HG03060 (cell line): Measurements from ENCODE around the gene QKI.

Experiments used
- ATAC-seq: cut with Tn5 transposase; IDR thresholded peaks from one replicate; pipeline ENCODE4 v1.9.1; 2021; ENCODE audit warnings: low read depth, moderate number of reproducible peaks; ENCODE audit not compliant: unreplicated experiment

QKI gene

DNA sequence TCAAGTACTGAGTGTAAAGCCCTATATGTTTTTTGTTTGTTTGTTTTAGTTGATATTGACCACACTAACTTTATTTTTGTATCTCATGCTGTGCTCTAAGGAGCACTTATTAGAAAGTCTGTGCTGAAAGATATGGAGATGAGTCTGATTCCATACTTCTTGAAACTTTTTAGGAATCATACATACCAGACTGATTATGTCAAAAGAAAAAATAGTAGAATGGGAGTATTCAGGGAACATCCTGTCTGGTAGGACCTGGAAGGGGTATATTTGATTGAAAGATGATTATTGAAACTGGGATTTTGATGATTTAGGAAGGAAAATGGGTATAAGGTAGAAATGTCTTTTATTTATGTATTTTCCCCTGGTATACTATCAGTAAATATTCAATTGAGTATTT lies 111.4 kb downstream of the QKI start:
- no peak for ATAC-seq

DNA sequence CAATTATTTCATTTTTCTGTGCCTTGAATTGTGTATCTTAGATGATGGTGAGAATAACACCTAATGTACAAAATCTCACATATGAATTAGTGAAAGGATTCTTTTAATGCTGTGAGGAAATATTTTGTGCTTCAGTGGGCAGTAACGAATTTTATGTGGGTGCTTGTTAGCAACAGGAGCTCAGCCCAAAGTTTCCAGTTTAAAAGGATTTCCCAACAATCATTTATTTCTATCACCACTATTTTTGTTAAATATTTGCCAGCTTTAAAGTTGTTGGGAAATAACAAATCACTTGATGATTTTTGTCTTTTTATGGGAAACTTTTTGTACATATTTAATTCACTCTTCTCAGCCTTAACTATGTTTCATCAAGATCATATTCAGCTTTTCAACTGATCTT lies 111.8 kb downstream of the QKI start:
- no peak for ATAC-seq

DNA sequence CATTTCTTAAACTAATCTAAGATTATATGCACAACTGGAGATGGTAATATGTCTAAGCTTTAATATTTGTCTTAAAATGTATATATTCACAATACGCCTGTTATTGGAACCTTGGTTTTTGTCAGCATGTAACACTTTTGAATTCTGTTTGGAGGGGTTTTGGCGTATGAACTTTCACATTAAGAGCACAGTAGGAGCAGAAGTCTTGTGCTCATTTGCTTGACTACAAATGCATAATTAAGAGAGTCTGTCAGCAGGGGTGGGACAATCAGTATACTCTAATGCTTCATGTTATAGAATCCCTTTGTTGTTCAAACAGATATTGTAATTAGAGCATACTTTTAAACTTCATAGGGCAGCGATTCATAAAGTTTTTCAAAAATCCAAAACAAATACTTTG lies 112.8 kb downstream of the QKI start:
- no peak for ATAC-seq

DNA sequence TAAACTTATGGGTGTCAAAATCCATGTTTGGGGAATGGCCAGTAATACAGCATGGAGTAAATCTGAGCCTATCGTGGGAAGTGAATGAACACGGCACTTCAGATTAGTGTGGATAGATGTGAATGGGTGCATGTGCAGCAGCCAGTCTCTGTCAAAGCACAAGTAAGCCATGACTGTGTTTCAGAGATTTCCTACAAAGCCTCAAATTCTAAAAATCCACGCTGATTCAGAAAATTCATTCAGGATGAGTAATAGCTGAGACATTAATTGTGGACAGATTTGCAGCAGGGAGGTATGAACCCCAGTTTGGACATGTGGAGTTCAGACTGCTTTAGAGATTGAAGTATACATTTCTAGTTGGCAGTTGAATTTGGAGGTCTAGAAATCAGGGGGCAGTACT lies 115.1 kb downstream of the QKI start:
- no peak for ATAC-seq

DNA sequence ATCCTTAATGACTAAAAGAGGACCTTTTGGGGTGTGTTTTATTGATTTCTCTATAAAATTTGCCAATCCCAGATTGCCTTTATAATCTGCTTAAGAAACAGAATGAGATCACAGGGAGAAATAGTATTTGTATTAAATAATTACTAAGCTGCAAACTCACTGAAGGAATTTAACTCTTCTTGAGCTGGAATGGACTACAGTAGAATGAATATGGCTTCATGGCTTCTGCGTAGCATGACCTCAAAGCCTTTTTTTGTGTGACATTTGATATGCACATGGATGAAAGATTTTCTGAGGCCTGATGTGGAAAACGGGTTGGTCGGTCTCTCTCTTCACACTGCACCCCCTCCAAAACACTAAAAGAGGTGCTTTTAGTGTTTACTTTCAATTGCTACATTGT lies 115.9 kb downstream of the QKI start:
- no peak for ATAC-seq

DNA sequence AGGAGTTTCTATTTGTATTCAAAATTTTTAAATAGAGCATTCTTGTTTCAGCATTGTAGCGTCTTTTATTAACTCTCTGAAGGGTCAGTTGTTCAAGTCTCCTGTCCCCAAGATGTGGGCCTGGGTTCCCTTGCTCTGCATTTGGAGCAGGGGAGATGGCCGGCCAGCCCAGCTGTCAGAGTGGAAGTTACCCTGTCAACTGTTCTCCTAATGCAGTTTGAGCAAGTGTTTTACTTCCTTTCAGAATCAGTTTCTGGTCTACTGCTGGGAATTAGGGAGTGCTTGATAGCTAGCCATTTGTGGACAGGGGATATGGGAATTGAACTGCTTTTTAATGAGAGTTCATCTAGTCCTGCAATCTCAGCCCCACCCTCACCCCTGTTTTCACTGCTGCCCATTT lies 116.6 kb downstream of the QKI start:
- no peak for ATAC-seq

DNA sequence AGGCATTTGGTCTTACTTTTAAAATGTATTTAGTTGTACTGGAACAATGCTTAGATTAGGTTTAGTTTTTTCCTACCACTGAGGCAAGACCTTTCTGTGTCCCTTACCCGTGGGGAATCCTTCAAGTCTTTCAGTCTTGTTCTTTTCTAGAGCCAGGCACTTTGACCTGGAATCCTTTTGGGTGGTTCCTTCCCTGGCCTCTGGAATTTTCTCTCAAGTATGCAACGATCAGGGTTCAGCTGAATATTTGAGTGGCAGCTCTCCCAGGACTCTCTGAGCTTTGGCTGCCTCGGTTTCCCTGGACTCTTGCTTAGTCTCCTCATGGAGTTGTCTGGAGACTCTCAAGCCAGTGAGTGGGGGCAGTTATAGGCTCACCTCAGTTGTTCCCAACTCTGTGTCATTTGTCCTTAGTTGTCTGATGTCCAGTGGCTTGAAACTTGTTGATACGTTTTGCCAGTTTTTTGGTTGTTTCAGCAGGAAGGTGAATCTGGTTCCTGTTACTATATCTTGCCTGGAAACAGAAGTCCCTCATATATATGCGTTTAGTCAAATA lies 118.1 kb downstream of the QKI start:
- no peak for ATAC-seq

DNA sequence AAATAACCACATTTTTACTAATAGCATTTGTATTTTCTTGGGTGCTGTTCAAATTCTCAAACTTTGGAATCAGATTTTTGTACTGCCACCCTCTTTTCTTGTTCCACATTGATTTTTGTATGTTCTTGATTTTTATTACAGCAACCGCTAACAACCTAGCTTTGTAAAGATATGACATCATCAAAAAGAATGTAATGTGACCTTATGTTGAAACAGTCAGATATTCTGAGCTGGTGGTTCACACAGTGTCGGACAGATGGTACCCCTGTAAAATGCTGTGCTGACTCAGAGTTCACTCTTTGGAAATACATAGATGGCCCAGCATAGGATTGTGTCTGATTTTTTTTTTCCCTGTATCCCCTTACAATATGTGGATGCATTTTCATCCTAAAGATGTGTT lies 118.9 kb downstream of the QKI start:
- no peak for ATAC-seq

DNA sequence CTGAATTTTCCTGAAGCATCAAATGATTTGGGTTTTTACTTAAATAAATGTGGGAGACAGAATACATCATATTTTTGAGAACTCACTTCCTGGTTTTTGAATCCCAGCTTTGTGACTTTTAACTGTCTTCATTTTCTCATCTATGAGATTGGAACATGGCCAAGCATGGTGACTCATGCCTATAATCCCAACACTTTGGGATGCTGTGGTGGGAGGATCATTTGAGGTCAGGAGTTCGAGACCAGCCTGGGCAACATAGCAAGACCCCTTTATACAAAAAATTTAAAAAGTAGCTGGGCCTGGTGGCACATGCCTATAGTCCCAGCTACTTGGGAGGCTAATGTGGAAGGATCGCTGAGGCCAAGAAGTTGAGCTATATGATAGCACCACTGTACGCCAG lies 122.3 kb downstream of the QKI start:
- no peak for ATAC-seq

DNA sequence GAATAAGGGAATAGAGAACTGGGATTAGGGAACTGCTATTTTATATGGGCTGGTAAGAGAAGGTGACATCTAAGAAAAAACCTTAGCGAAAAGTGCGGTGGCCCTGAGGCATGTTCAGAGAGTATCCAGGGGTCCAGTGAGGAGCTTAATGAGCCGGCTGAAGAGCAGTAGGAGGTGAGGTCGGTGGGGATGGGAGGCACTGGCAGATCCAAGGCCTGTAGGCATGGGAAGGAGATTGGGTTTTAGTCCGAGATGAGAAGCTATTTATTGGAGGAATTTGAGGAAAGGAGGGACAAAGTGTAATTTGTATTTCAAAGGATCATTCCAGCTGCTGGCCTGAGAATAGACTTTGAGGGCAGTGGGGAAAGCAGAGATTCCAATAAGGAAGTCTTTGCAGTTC lies 123.8 kb downstream of the QKI start:
- no peak for ATAC-seq

DNA sequence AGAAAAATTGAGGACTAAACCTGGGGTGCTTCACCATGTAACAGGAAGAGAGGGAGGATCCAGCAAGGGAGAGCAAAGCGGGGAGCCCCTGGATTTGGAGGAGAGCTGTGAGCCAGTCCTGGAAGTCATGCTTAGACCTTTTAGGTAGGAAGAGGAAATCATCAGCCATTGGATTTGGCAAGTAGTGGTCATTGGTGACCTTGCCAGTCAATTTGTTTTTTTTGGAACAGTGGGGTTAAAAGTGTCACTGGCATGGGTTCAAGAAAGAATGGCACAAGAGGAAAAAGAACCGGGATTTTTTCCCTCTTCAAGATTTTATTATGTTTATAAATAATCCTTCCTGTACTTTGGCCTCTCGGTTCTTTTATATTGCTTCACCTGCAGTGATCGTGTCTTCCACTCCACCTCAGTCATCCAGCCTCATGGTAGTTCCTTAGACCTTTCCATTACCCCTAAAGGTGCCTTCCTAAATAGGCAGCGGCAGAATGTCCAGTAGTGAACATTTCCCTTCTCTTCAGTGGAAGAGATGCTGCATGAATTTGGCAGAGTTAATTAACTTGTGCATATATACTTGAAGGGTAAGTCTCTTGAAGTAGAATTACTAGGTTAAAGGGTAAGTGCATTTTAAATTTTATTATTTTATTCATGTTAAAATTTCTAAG lies 124.7 kb downstream of the QKI start:
- ATAC-seq, result no peak

DNA sequence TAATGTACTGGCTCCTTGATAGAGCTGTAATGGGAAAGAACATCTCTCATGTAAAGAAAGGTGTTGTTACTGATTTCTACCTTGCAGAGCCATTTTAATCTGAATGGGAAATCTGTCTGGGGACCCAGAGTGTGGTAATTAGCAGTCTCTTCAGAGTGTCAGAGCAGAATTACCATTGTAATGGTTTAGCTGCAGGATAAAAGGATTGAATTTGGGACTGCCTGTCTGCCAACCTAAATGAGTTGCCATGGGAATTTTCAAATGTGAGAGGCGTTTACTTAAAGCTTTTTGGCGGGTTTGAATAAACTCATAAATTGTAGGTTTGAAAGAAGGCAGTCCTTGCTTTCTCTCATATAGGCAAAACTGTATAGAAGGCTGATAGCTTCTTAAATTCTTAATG lies 128.8 kb downstream of the QKI start:
- no peak for ATAC-seq

DNA sequence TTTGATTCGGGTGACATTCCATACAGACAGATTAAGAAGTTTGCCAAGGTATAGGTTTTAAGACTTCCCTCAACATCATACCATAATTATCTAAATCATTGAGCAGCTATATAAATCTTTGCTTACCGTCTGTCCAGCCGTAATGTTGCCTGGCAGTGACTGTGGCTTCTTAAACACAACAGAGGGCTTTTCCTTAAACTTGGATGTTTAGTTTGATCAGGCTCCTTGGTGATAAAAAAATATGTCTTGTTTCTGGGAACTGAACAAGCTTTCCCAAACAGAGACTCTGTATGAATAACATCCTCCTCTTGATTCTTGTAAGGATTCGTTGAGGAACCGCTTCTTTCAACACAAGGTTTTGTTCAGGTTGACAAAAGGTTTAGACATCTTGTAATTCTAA lies 130.9 kb downstream of the QKI start:
- no peak for ATAC-seq

DNA sequence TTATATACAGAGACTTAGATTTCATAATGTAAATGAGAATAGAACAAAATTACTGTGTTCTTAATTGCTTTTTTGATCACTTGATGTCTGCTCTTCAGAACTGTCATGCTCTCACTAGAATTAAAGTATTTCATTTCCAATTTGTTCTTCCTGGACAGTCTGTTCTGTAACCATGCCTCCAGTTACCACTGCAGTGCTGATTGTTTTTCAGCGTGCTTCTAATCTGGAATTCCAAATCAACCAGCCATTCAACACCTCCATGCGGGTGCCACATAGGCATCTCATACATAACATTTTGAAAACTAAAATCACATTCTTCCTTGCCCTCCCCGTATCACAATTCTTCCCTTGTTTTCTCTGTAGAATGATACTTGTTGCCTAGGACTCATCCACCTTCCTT lies 132.8 kb downstream of the QKI start:
- no peak for ATAC-seq

DNA sequence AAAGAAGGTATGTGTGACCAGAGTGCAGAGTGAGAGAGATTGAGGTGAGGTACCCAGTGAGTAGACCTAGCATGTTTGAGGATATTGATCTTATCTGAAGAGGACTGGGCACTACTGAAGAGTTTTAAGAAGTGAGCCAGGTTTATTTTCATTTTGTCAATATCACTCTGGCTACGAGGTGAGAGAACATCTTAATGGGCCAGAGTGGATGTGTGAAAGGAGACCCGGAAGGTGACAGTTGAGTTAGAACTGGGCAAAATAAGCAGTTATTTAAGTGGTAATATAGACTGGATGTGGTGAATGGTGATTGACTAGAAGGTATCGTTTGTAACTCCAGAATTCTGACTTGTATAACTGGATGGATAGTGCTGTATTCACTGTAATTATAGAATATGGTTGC lies 134.1 kb downstream of the QKI start:
- ATAC-seq, result no peak

DNA sequence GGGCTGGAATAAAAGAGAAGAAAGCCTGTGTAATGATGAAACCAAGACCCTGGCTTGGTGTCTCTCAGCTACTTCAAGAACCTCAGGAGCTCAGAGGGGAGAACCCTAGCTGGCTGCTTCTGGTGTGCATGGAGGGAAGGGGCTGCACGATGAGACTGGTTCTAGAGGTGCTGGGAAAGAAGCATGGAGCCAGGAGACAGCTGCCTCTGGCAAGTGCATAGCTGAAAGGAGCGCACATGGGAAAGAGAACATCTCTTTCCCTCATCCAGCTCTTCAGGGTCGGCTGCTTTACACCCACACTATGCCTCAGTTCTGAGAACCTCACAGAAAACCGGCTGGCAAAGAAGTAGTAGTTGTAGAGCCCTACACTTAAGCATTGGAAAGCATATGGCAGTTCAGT lies 139.5 kb downstream of the QKI start:
- no peak for ATAC-seq

DNA sequence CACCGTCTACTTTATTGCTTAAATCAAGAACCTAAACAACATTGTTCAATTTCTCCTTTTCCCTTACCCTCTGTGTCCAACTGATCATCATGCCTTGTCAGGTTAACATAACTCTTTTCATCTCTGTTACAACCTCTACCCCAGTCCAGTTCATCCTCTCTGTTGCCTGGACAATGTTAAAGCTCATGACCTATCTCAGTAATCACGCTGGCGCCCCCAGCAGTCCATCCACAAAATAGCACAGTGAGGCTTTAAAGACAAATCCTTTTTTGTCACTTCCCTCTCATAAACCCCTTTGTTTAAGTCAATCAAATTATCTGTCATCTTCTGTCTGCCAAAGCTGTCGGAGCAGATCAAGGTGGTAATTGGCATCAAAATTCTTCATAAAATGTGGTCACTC lies 140.1 kb downstream of the QKI start:
- ATAC-seq, result no peak

DNA sequence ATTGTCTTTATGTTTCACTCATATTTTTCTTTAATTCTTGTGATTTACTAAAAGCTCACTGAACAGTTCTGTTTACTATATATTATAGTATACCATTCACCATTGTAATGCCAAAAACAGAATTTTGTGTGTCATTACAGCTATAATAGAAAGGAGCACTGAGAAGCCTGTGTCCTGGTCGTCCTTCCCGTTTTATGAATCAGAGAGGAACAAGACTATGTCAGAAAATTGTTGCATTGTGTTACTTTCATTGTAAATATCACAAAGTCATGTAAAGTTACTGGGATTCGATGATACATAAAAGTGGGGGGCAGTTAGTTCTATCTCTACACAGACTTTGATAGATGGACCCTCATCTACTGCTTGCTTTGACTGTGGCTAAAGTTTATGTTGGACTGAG lies 145.1 kb downstream of the QKI start:
- ATAC-seq, result no peak

DNA sequence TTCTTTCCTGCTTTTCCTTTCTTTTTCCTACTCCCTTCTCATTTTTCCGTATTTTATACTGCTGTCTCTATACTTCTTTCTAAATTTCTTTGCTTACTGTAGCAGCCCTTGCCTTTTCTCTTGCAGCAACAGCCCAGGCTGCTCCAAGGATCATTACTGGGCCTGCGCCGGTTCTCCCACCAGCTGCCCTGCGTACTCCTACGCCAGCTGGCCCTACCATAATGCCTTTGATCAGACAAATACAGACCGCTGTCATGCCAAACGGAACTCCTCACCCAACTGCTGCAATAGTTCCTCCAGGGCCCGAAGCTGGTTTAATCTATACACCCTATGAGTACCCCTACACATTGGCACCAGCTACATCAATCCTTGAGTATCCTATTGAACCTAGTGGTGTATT lies 148.8 kb downstream of the QKI start:
- ATAC-seq, result no peak

DNA sequence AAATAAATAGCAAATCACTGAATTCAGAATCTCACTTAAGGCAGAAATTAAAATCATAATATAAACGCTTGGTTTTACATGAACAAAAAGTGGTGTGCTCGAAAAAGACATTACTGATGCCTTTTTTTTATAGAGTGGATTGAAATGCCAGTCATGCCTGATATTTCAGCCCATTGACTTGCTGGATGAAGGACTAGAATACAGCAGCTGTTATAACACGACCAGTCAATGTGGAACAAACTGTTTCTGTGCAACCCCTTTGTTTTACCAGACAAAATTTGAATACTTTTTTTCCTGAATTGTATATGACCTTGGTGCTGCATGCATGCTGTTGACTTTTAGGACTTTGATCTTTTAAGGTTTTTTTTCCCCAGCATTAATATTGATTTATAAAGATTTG lies 150.0 kb downstream of the QKI start:
- no peak for ATAC-seq

DNA sequence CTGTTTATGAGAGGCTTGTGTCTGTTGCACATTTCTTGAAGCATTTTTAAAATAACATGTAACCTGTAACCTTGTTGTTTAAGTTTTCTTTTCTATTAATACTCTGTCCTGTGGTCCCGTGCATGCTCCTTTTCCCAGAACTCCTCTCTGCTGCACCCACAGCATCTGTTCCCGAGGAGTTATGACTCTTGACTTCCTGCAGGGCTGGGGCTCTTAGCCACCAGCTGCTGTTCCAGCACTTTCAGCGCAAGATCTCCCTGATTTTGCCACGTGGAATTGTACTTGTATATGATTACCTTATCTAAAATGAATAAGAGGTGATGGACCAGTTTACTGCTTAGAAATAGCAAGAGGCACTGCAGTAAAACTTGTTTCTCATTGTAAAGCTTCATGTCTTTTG lies 150.6 kb downstream of the QKI start:
- no peak for ATAC-seq

DNA sequence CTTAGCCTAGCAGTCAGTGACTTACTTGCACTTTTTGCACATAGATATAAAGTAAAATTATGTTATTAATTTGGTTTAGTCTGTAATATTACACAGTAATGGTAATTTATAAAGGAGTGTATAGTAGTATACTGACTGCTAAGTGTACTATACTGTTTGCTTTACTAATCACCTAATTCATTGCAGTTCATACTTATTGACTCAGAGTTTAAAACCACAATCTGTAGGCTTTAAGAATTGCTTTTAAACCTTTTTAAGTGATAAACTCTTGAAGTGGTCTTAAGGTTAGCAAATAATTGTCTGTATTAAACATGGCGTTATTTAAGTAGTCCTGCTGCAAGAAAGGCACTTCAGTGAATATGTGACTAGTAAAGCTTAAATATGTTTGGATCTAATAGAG lies 151.5 kb downstream of the QKI start:
- no peak for ATAC-seq

DNA sequence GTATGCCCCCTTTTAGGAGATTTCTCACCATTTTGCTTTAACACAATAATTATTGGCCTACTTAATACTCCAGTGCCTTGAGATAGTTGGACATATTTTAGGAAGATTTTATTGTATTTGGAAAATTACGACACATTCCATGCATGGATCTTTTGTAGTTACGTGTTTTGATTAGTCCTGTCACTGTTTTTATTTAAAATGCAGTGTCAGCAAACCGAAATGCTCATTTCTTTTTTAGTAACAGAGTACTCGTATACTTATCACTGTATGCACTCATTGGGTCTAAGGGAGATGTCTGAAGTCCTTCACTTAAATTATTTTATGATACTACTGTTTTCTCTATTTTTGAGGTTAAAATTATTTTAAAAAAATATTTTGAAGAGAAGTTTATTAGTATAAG lies 153.8 kb downstream of the QKI start:
- ATAC-seq, result no peak
